ENCODE data around the gene ANXA1. TPM values are rescaled to one million over a fixed set of nuclear protein-coding genes. Genes with fewer than 3 reads are reported as not detected.

The ANXA1 gene
- total RNA-seq, 1 experiment from 2014 or later, result 486 TPM

- no peaks in the 10 kb centered on the region for H3K9me3 ChIP-seq (ENCODE audit: control insufficient read depth in 1 of 2, insufficient read depth in 1 of 2, low read depth in 1 of 2, low read length in 2 of 2)
- ChIA-PET CTCF (interaction anchor here (0.7 to 3.3 kb wide), 27 partner anchors 7 to 1572 kb away, joined by 3 to 26 read pairs (median 4); no protein-coding TSS in a partner anchor), RAD21 (ENCODE audit: low non-redundant PET in 1 of 2, low total read pairs in 2 of 2, uncharacterized antibody in 2 of 2, unreplicated experiment in 2 of 2) (interaction anchor here (0.7 to 1.4 kb wide), 5 partner anchors 210 to 1510 kb away, joined by 3 to 7 read pairs (median 5); no protein-coding TSS in a partner anchor), POLR2A (no interaction called here)
- no peak overlapping the region for H3K27ac ChIP-seq (ENCODE audit: low read depth, low read length)
- peak overlapping the region; percentile 53 for H3K4me2 ChIP-seq (ENCODE audit: low read length)
- no peaks in the 10 kb centered on the region for H3K27me3 ChIP-seq (ENCODE audit: insufficient read depth, low read length)
- H3K9ac ChIP-seq (ENCODE audit: low read length), result no peak overlapping the region
- peak overlapping the region; percentile 90 for H2AFZ ChIP-seq (ENCODE audit: low read depth, low read length, poor library complexity, severe bottlenecking)
- H3K36me3 ChIP-seq (ENCODE audit: control insufficient read depth in 1 of 2, insufficient read depth in 2 of 2, low read length in 2 of 2), result no peaks in the 10 kb centered on the region
- no peak overlapping the region for H3K4me3 ChIP-seq (replicated peaks in 1 of 2; ENCODE audit: low read depth in 1 of 2, low read length in 2 of 2)
- no peaks in the 10 kb centered on the region for H3K79me2 ChIP-seq (ENCODE audit: insufficient read depth, low read length)
- ATAC-seq, result peak; percentile 59
- peaks cover 5 to 10% of the 10 kb centered on the region in 2 experiments; a peak in 2 of 4 replicates for H3K4me1 ChIP-seq (ENCODE audit: control insufficient read depth in 1 of 2, insufficient read depth in 2 of 2, low read length in 2 of 2)
- TF ChIP-seq, protein P1, sequence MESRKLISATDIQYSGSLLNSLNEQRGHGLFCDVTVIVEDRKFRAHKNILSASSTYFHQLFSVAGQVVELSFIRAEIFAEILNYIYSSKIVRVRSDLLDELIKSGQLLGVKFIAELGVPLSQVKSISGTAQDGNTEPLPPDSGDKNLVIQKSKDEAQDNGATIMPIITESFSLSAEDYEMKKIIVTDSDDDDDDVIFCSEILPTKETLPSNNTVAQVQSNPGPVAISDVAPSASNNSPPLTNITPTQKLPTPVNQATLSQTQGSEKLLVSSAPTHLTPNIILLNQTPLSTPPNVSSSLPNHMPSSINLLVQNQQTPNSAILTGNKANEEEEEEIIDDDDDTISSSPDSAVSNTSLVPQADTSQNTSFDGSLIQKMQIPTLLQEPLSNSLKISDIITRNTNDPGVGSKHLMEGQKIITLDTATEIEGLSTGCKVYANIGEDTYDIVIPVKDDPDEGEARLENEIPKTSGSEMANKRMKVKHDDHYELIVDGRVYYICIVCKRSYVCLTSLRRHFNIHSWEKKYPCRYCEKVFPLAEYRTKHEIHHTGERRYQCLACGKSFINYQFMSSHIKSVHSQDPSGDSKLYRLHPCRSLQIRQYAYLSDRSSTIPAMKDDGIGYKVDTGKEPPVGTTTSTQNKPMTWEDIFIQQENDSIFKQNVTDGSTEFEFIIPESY (IDR thresholded peaks at IDR 0.05; ENCODE audit: extremely low read depth, insufficient replicate concordance, low read length), result no peak
- TF ChIP-seq EZH2 (IDR thresholded peaks at IDR 0.05) (no peak), FOSL1 (IDR thresholded peaks at IDR 0.05; ENCODE audit: low read depth) (no peak), SP1 (IDR thresholded peaks at IDR 0.05; ENCODE audit: low read depth) (no peak), POLR2AphosphoS5 (IDR thresholded peaks at IDR 0.05; ENCODE audit: low read depth, low read length) (no peak), ZFX (IDR thresholded peaks at IDR 0.05) (no peak), ZNF274 (IDR thresholded peaks at IDR 0.05; ENCODE audit: low read depth, low read length) (no peak), CBX3 (IDR thresholded peaks at IDR 0.05; ENCODE audit: low read depth) (no peak), POLR2A (IDR thresholded peaks at IDR 0.05; ENCODE audit: borderline replicate concordance, extremely low read depth, insufficient read depth, insufficient read length) (no peak), JUND (IDR thresholded peaks at IDR 0.05) (no peak), CTCF (IDR thresholded peaks at IDR 0.05 in 2 of 3, conservative IDR thresholded peaks at IDR 0.05 in 1 of 3; ENCODE audit: borderline replicate concordance in 1 of 3, insufficient read depth in 1 of 3, low read depth in 2 of 3, low read length in 2 of 3) (peak; percentile 39 to 72 (median 70); a peak in 4 of 6 replicates), EZH2phosphoT487 (IDR thresholded peaks at IDR 0.05; ENCODE audit: borderline replicate concordance) (no peak), YY1 (IDR thresholded peaks at IDR 0.05; ENCODE audit: extremely low read depth, insufficient replicate concordance, low read depth, low read length) (no peak), RAD21 (IDR thresholded peaks at IDR 0.05; ENCODE audit: low read depth) (peak; percentile 78), REST (IDR thresholded peaks at IDR 0.05; ENCODE audit: low read depth) (no peak), ELF1 (IDR thresholded peaks at IDR 0.05; ENCODE audit: borderline replicate concordance, low read depth) (no peak)
- DNase-seq (ENCODE audit: low read depth, low spot score), result peak; percentile 28
- no peaks in the 10 kb centered on the region for H4K20me1 ChIP-seq (ENCODE audit: insufficient read depth)
- intact Hi-C loops (cut with micrococcal nuclease), result loop anchor here (1.0 to 10.0 kb wide), 7 partner anchors 330 to 1542 kb away; no protein-coding TSS in a partner anchor
- BruUV-seq (replicated peaks), result no TSS peak
- H3K9me2 ChIP-seq (ENCODE audit: insufficient read depth), result no peaks in the 10 kb centered on the region
Measured at GRCh38 chr9:73200694-73201452, 49.2 kb downstream of the ANXA1 start.
